GM13976 (cell line): Measurements from ENCODE around the gene PRMT5.

ENCODE experiments used
- DNase-seq: peaks from one replicate; pipeline ENCODE4 v3.0.0; 2012; ENCODE audit warnings: low spot score
- CTCF ChIP-seq: IDR thresholded peaks from 2 replicates; pipeline ENCODE4 v1.5.1; 2012; ENCODE audit warnings: borderline replicate concordance, mild to moderate bottlenecking; ENCODE audit not compliant: insufficient read depth; ENCODE audit errors: extremely low read depth, missing control alignments, control extremely low read depth
- in situ Hi-C: fragments of 300-500 bp; cut with MboI; formaldehyde crosslinking; loops from one replicate; pipeline ENCODE4 v1.12.0; 2022; ENCODE audit warnings: low sequenced_read_pairs, mixed read lengths, inconsistent platforms; ENCODE audit not compliant: unreplicated experiment

The PRMT5 gene

GRCh38 chr14:22906073-22906472 is 23.1 kb downstream of the PRMT5 start:
- no peak for DNase-seq
- in situ Hi-C loops = no loop called here
- no peak for TF ChIP-seq CTCF

DNA sequence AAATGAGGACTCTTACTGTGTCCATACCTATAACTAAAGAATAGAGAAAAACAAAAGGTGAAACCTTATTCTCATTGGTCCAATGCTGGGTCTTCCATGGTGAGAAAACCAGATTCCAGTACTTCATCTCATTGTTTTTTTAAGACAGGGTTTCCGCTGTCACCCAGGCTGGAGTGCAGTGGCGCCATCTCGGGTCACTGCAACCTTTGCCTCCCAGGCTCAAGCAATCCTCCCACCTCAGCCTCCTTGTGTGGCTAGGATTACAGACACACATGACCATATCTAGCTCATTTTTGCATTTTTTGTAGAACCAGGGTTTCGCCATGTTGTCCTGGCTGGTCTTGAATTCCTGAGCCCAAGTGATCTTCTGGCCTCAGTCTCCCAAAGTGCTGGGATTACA is 23.5 kb downstream of the PRMT5 start:
- in situ Hi-C loops = no loop called here
- no peak for DNase-seq
- no peak for TF ChIP-seq CTCF

DNA sequence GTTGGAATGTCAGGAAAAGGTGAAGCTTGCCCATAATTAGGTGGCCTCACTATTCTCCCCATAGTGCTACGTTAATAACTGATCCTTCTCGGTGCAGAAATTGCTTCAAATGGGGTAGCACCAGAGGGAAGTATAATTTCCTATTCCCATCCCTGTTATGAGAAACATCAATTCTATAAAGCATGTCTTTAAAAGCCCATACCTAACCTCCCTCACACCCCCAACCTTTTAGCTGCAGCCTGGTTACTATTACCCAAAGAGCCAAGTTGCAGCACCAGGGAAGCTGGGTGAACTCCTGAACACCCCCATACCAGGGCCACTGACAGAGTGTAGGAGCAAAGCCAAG is 25.5 kb downstream of the PRMT5 start:
- in situ Hi-C loops = no loop called here
- no peak for DNase-seq
- TF ChIP-seq CTCF = no peak

DNA sequence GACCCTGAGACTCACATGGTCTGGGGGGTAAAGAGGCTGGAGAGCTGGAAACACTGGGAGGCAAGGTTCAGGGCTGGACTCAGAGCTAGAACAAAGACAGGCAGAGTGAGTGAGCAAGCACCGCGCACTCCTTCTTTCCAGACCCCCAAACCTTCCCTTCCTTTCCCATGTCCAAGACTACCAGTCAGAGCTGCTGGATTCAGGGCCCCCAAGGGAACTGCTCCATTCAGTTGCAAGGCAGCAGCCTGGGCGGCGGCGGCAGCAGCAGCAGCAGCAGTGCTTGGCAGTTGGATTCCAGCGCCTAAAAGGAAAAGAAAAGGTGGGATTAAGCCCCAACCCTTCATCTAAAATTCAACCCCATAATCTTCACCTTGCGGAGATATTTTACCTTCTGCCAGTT is 27.4 kb downstream of the PRMT5 start:
- no peak for DNase-seq
- in situ Hi-C loops = no loop called here
- TF ChIP-seq CTCF = no peak

- DNase-seq = peak; percentile 74
- in situ Hi-C loops = no loop called here
- TF ChIP-seq CTCF = peak; percentile 56
These were observed 28.9 kb downstream of the PRMT5 start for GRCh38 chr14:22900081-22900799.

DNA sequence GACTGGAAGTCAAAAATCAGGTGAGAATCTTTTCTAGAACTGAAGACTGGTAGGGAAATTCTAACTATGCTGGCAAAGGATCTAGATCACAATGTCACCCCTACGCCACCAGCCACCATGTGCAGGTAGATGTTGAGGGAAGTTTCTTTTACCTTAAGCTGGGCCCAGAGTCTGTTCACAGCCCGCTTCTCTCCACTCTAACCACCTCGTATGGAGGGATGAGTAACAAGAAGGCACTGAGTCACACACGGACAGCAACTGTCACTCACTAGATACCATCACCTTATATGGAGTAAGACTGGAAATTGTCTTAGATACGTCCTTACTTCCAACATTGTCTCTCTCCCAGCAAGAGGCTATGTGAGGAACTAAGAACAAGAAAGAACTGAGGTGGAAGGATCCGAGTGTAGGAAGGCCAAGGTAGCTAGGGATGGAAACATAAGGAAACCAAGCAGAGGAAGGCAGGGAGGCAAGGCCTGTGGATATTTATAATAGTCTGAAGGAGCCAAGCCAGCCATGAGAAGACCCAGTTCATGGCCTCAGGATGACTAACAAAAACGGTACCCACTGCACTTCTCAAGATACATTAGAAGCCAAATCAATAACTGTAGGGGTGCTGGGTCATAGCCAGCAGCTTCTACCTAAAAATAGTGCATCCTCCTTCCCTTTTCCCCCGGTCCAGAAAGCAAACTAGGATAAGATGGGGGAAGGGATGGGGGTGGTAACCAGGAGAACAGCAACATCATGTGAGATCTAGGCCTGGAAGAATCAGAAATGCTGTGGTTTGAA is 30.7 kb downstream of the PRMT5 start:
- in situ Hi-C loops = no loop called here
- no peak for DNase-seq
- TF ChIP-seq CTCF = no peak
